ENCODE measurements around the gene EML6. TPM values are rescaled to one million over a fixed set of nuclear protein-coding genes. Genes with fewer than 3 reads are reported as not detected.

Gene EML6
- total RNA-seq, 1 experiment from 2014 or later = 1.5 TPM

GRCh38 chr2:54850171-54851122 lies 127.0 kb downstream of the EML6 start:
- Histone ChIP-seq H2BK12ac (ENCODE audit: insufficient read length, low read depth, low read length) (no peak overlapping the region), H3K4me1 (ENCODE audit: insufficient read depth, low read length) (no peaks in the 10 kb centered on the region), H2BK20ac (ENCODE audit: low read depth, low read length, poor library complexity, severe bottlenecking) (no peak overlapping the region), H4K8ac (replicated peaks; ENCODE audit: insufficient read length, low read depth, low read length) (no peak overlapping the region), H3K9me3 (ENCODE audit: control insufficient read depth, low read depth, low read length) (no peaks in the 10 kb centered on the region), H3K4ac (ENCODE audit: low read depth, low read length) (no peak overlapping the region), H3K23ac (ENCODE audit: insufficient read length, low read depth, low read length) (no peak overlapping the region), H3K27ac (ENCODE audit: insufficient read length, low read depth, low read length) (no peak overlapping the region), H2BK5ac (ENCODE audit: insufficient read length, low read length) (no peak overlapping the region), H3K79me1 (ENCODE audit: insufficient read depth, low read depth, low read length, poor library complexity, severe bottlenecking) (no peaks in the 10 kb centered on the region), H2BK120ac (ENCODE audit: low read depth, low read length, poor library complexity, severe bottlenecking) (no peak overlapping the region), H3K56ac (ENCODE audit: insufficient read length, low read depth, low read length) (no peak overlapping the region), H4K20me1 (ENCODE audit: control insufficient read depth, insufficient read depth, insufficient read length) (no peaks in the 10 kb centered on the region), H2BK15ac (ENCODE audit: low read depth, low read length) (no peak overlapping the region), H2AFZ (ENCODE audit: low read length) (no peak overlapping the region), H3K14ac (ENCODE audit: insufficient read depth, low read length) (no peak overlapping the region), H4K5ac (ENCODE audit: insufficient read length, low read depth, low read length) (no peak overlapping the region), H3K23me2 (ENCODE audit: insufficient read length, low read depth, low read length, poor library complexity, severe bottlenecking) (no peaks in the 10 kb centered on the region), H3K18ac (ENCODE audit: insufficient read length, low read depth, low read length) (no peak overlapping the region), H3K9ac (ENCODE audit: extremely low read depth, insufficient read length, low read length) (no peak overlapping the region), H3K79me2 (ENCODE audit: insufficient read depth, low read length) (no peaks in the 10 kb centered on the region), H3K4me2 (ENCODE audit: insufficient read depth, insufficient read length, low read length) (no peak overlapping the region), H4K91ac (ENCODE audit: insufficient read length, low read depth, low read length) (no peak overlapping the region), H3T11ph (ENCODE audit: low read length) (no peak overlapping the region), H2AK5ac (ENCODE audit: insufficient read length, low read length) (no peak overlapping the region), H3K27me3 (ENCODE audit: insufficient read depth, low read length) (no peaks in the 10 kb centered on the region)
- H3K36me3 Mint-ChIP-seq (ENCODE audit: insufficient read depth in 1 of 3, low read depth in 3 of 3) = no peaks in the 10 kb centered on the region
- H3K27ac Mint-ChIP-seq = no peak overlapping the region
- no peaks in the 10 kb centered on the region for H3K27me3 Mint-ChIP-seq (ENCODE audit: low read depth)
- no CpG with 5 or more reads among the region's 8 CpGs for WGBS (ENCODE audit: extremely low coverage, insufficient read length, low lambda C conversion rate)
- no peak for DNase-seq
- no peak overlapping the region for H3K4me3 Mint-ChIP-seq
- no peak for TF ChIP-seq CTCF (conservative IDR thresholded peaks at IDR 0.05)
- H3K4me1 Mint-ChIP-seq = no peaks in the 10 kb centered on the region
- no peaks in the 10 kb centered on the region for H3K9me3 Mint-ChIP-seq
